ENCODE measurements around the gene GREM1.

The GREM1 gene

GRCh38 chr15:32717426-32718226 is at the start of gene GREM1:
GREM1 (plus strand) TSS chr15:32718004; CDS start chr15:32730691, 12,687 bp downstream.
- in situ Hi-C loops (cut with MboI; ENCODE audit: low sequenced_read_pairs), result no loop called here

DNA sequence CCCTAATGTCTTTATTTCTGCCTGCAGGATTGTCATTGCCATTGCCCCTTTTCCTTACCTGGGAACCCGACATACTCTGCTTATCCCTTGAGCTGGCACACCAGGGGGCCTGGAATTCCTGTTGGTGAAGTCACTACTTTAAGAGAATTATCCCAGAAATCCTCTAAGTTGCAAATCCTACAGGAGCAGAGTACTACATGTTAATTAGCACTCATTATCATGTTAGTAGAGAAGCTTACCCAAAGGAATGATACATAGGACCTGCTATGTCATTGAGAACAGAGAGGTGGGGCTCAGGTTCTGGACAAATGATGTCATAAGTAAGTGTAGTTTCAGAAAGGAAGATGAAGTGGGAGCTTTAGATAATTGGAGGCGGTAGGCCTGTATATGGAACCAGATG is 48.9 kb upstream of the GREM1 start:
- in situ Hi-C loops (cut with MboI; ENCODE audit: low sequenced_read_pairs), result loop anchor here (25.0 kb wide), 1 partner anchor 318 kb away; no protein-coding TSS in a partner anchor

DNA sequence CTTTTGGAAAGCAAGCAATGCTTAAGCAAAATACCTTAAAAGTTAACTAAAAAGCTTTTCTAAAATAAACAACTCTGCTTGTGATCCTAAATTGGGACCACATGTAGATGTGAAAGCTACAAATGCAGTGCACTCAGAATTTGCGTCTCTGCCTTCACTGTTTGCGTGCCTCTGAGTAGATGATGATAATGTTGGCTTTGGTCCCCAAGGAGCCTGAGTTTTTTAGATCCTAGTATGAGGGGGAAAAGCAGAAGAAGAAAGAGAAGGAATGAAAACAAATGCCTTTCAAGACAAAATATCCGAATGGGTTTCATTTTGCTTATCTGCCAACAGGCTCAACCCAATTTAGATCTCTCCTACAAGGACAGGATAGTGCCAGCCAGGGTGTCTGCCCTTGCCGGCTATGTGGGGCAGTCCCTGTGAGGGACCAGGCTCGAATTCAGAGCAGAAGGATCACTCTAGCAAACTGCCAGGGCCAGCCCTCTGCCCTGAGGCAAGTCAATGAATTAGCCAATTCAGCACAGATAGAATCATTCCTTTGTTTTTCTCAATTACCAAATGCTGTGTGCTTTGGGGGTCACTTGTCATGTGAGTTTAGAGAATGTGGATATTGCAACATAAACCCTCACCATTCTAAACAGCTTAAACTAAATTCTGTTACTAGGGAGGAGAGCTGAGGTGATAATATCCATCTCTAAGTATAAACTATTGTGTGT is 47.8 kb upstream of the GREM1 start:
- in situ Hi-C loops (cut with MboI; ENCODE audit: low sequenced_read_pairs), result loop anchor here (25.0 kb wide), 1 partner anchor 317 kb away; no protein-coding TSS in a partner anchor

DNA sequence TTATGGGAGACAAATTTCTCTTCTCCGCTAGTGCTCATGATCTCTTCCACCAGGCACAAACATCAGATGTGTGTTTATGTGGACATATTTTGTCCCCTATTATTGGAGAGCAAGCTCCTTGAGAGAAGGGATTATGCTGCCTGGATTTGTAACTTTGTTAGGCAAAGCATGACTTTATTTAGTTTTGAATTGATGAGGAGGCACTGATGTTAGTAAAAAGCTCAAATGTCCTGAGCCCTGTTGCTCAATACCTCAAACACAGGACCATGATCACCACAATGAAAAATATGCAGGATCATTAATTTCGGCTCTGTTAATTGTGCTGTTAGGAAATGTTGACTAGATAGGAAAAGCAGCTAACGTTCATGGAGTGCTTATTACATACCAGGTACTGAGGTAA is 47.2 kb upstream of the GREM1 start:
- in situ Hi-C loops (cut with MboI; ENCODE audit: low sequenced_read_pairs), result loop anchor here (25.0 kb wide), 1 partner anchor 317 kb away; no protein-coding TSS in a partner anchor

DNA sequence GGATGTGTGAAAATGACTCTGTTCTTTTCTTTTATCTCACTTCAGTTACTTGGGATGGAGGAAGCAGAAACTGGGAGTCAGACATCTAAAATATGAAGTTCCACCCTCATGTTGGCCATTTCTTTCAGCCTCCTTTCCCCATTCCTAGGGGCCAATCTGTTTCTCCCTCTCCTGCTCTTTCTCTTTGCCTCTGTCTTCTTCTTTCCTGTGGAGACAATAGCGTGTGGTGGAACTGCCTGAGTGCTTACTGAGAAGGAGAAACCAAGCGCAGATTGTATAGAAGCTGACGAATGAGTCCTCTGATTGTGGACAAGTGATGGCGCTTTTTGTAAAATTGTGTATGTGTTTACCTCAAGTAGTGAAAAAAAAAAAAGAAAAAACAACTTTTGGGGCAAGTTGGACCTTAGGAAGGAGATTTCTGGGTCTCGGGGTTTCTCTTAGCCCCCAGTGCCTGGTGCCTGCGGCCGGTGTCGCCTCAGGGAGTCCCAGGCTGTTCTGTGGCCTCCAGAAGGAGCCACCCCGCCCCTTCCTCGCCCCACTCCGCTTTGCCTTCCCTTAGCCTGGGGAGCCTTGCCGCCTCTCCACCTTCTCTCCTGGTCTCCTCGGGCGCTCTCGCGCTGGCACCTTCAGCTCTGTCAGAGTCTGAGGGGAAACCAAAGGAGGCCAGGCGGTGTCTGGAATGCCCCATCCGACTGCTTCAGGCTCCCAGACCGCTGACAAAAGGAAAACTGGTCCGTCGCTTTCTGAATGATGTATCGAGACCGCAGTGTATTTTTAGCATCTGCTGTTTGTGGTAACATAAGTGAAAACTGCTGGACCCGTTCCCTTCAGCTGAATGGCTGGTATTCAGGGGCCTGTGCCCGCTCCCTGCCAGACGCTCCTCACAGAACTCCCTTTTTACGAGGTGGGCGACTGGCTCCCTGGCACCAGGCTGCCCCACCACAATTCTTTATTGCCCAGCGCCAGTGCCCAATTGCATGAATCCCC is 46.2 kb upstream of the GREM1 start:
- in situ Hi-C loops (cut with MboI; ENCODE audit: low sequenced_read_pairs), result loop anchor here (25.0 kb wide), 1 partner anchor 316 kb away; no protein-coding TSS in a partner anchor

GRCh38 chr15:32674681-32675080 is 43.1 kb upstream of the GREM1 start:
- in situ Hi-C loops (cut with MboI; ENCODE audit: low sequenced_read_pairs), result loop anchor here (25.0 kb wide), 1 partner anchor 313 kb away; no protein-coding TSS in a partner anchor

GRCh38 chr15:32675466-32675865 is 42.3 kb upstream of the GREM1 start:
- in situ Hi-C loops (cut with MboI; ENCODE audit: low sequenced_read_pairs), result no loop called here

- in situ Hi-C loops (cut with MboI; ENCODE audit: low sequenced_read_pairs), result no loop called here
Measured at GRCh38 chr15:32676169-32676568, 41.6 kb upstream of the GREM1 start.

- in situ Hi-C loops (cut with MboI; ENCODE audit: low sequenced_read_pairs), result no loop called here
Measured at GRCh38 chr15:32677238-32677750, 40.5 kb upstream of the GREM1 start.

DNA sequence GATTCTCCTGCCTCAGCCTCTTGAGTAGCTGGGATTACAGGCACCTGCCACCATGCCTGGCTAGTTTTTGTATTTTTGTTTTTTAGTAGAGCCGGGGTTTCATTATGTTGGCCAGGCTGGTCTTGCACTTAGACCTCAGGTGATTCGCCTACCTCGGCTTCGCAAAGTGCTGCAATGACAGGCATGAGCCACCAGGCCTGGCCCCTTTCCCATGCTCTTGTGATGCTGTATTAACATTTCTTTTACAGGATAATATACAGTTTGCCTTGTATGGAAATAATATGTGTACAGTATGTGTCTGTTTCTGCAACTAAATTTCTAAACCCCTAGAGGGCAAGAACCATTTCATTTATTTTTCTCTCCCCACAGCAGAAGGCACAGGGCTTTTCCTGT is 38.5 kb upstream of the GREM1 start:
- in situ Hi-C loops (cut with MboI; ENCODE audit: low sequenced_read_pairs), result no loop called here

DNA sequence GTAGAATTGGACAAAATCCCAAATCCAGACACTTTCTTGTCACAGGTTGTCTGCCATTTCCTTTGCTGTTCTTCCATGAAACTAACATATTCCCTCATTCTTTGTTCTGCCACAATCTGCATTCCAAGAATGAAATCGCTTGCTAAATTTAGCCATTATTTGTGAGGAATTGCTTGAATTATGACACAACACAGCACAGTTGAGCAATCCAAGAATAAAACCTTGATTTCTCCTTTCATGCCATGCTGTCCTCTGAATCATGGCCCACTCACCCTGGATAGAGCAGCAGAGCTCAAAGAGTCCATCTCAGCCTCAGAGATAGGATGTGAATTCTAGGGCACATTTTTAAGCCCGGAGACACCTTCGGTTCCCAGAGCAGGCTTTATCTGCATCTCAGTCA is 35.2 kb upstream of the GREM1 start:
- in situ Hi-C loops (cut with MboI; ENCODE audit: low sequenced_read_pairs), result no loop called here

GRCh38 chr15:32682977-32683630 is 34.7 kb upstream of the GREM1 start:
- in situ Hi-C loops (cut with MboI; ENCODE audit: low sequenced_read_pairs), result no loop called here

DNA sequence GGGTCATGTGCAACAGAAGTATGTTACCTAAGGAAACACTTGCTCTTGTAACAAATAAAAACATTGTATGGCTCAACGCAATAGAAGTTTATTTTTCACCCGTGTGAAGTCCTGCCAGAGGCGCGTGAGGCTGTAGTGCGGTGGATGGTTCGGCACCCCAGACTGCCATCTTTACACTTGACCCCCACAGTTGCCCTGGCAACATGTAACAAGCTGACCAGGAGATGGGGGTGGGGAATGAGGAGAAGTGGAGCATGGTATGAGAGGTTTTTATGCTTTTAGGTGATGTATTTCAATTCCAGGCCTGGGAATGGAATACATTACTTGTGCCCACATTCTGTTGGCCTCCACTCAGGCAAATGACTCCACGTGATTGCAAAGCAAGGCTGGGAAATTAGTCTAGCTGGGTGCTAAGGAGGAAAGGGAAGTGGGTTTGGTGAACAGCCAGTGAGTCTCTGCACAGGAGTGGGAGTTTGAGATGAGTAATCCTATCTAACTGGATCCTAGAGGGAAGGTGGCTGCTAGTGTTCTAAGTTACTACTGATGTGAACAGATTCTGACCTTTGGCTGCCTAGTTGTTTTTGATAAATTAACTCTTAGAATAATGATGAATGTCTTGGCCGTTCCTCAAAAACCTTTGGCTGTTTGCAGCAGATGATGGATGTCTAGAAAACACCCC is 33.8 kb upstream of the GREM1 start:
- in situ Hi-C loops (cut with MboI; ENCODE audit: low sequenced_read_pairs), result no loop called here

DNA sequence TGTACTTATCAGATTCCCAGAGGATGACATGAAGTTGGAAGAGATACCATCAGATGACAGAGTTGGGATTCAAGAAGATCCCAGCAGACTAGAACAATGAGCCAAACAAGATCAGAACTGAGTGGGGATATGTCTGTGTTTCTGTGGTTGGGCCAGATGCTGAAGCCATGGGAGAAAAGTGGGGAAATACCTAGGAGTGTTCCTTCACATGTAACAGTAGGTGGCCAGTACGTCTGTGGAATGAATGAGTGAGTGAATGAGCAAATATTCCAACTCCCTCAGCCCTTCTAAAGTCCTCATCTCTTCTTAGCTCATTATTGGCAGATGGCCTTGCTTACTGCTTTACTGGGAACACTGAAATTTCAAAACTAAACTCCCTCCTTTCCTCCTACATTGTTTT is 32.2 kb upstream of the GREM1 start:
- in situ Hi-C loops (cut with MboI; ENCODE audit: low sequenced_read_pairs), result no loop called here

- in situ Hi-C loops (cut with MboI; ENCODE audit: low sequenced_read_pairs), result no loop called here
Measured at GRCh38 chr15:32687556-32687955, 30.2 kb upstream of the GREM1 start.

DNA sequence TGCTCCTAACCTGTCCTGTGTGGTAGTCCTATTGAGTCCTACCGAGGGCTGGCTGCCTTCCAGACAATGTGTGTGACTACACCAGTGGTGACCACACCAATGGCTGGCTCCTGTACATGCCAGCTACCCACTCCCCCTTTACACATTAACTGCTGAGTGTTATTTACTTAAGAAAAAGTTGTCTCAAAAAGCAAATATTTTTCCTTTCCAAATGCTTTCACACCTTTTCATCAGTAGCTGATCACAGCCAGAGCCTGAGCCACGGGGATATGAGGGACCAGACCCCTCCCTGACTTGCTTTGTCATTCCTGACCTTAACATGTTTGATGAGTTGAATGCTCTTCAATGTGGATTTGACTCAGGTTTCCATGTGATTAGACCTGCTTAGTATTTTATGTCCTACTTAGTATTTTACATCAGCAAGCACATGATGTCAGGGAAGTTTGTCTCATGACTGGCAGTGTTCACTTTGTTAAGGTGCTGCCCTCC is 29.6 kb upstream of the GREM1 start:
- in situ Hi-C loops (cut with MboI; ENCODE audit: low sequenced_read_pairs), result no loop called here

DNA sequence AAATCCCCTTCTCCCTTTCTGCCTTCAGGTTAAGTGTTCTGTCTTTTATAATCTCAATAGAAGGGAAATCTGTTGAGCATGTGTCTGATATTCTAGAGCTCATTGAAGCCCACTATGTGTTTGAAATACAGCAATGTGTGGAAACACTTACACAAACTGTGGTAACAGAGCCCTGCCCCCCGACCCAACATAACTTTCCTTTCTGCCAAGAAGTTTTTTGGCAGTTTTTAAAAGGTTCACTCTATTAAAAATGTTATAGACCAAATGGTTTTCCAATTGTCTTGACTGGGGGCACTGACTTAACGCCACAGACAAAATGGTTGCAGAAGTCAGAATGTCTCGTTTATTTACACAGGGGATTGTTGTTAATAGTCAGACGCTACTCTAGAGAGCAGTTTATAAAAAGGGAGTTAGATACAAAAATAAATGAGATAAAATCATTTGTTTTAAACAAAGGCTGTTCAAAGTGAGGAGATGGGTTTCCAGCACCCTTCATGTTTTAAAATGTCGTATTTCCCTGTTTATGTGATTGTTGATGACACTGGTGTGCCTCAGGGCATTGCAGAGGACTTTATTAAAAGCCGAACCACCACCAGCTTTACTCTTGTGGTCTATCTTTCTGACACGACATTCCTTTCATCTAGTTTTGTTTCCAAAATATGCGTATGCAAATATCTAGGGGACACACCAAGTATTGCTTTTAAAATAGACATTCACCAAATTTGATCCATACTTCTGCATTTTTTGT is 26.7 kb upstream of the GREM1 start:
- in situ Hi-C loops (cut with MboI; ENCODE audit: low sequenced_read_pairs), result no loop called here

DNA sequence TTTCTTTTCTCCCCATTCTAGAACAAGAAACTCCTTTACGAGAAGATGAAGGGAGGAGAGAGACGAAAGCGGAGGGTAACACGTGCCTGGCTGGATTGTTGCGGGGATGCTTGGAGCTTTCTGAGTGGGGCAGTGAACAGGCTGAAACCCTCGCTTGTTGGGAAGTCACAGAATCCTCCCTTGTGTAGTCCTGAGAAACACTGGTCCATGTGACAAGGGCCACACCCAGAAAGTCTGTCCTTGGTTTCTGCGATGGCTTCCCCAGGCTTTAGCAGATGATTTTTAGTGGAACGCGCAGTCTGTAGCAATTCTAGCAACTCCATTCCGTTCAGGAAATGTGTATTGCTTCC is 26.1 kb upstream of the GREM1 start:
- in situ Hi-C loops (cut with MboI; ENCODE audit: low sequenced_read_pairs), result no loop called here

GRCh38 chr15:32692286-32692685 is 25.5 kb upstream of the GREM1 start:
- in situ Hi-C loops (cut with MboI; ENCODE audit: low sequenced_read_pairs), result no loop called here
